Immature natural killer cell (primary cell): ENCODE data around the gene CCDC134. TPM values are rescaled to one million over a fixed set of nuclear protein-coding genes. Genes with fewer than 3 reads are reported as not detected.

Experiments
- DNase-seq, 3 donors: peaks; one replicate each; pipeline ENCODE4 v3.0.0; 2022; ENCODE audit warnings: mixed read lengths in 1 of 3
- H3K27ac Mint-ChIP-seq, 6 donors: one replicate each; pipeline ENCODE4 v1.8.0; 2020; ENCODE audit warnings: mixed read lengths in 6 of 6, mild to moderate bottlenecking in 5 of 6, inconsistent platforms in 4 of 6, moderate library complexity in 3 of 6
- H3K27me3 Mint-ChIP-seq, 3 donors: one replicate each; pipeline ENCODE4 v1.8.0; 2020 to 2021; ENCODE audit warnings: low read depth in 3 of 3, mild to moderate bottlenecking in 3 of 3, mixed read lengths in 3 of 3, moderate library complexity in 3 of 3, inconsistent platforms in 1 of 3
- H3K36me3 Mint-ChIP-seq, 3 donors: one replicate each; pipeline ENCODE4 v1.8.0; 2020; ENCODE audit warnings: mixed read lengths in 3 of 3, inconsistent platforms in 2 of 3, mild to moderate bottlenecking in 2 of 3
- H3K4me1 Mint-ChIP-seq, 2 donors: one replicate each; pipeline ENCODE4 v1.8.0; 2020; ENCODE audit warnings: inconsistent platforms in 2 of 2, mild to moderate bottlenecking in 2 of 2, mixed read lengths in 2 of 2, moderate library complexity in 1 of 2
- H3K4me3 Mint-ChIP-seq, 5 donors: one replicate each; pipeline ENCODE4 v1.8.0; 2020; ENCODE audit warnings: mild to moderate bottlenecking in 5 of 5, mixed read lengths in 5 of 5, inconsistent platforms in 3 of 5, moderate library complexity in 3 of 5
- H3K9me3 Mint-ChIP-seq, 6 donors: one replicate each; pipeline ENCODE4 v1.8.0; 2020; ENCODE audit warnings: mild to moderate bottlenecking in 6 of 6, mixed read lengths in 6 of 6, inconsistent platforms in 4 of 6, moderate library complexity in 3 of 6
- polyA plus RNA-seq, 3 donors: library from polyadenylated mRNA; unstranded; fragments of 300-500 nt; fragmentation: Illumina TruSeq; gene quantifications; one replicate each; pipeline ENCODE4 v1.2.3, GENCODE V29; 2021

The CCDC134 gene
- polyA plus RNA-seq, 3 donors from 2014 or later: 1.8 to 6.6 (median 4.2) TPM

GRCh38 chr22:41870786-41871185 is 70.3 kb downstream of the CCDC134 start:
- Mint-ChIP-seq H3K27me3 (no peaks in the 10 kb centered on the region), H3K4me1 (peaks cover 4 to 8% of the 10 kb centered on the region in 2 donors), H3K9me3 (no peaks in the 10 kb centered on the region), H3K4me3 (no peak overlapping the region), H3K36me3 (peaks cover 12 to 42% (median 17%) of the 10 kb centered on the region in 3 donors), H3K27ac (peak overlapping the region in 1 of 6 donors; percentile 49)
- no peak for DNase-seq

- Mint-ChIP-seq H3K36me3 (peaks cover 24 to 52% (median 30%) of the 10 kb centered on the region in 3 donors), H3K4me1 (peaks cover 4 to 8% of the 10 kb centered on the region in 2 donors), H3K27ac (peak overlapping the region; percentile 53 to 79 (median 64)), H3K9me3 (no peaks in the 10 kb centered on the region), H3K27me3 (no peaks in the 10 kb centered on the region), H3K4me3 (peak overlapping the region in 1 of 5 donors; percentile 9)
- DNase-seq: peak; percentile 34 to 43 (median 42)
Measured at GRCh38 chr22:41873391-41873790, 72.9 kb downstream of the CCDC134 start.

- Mint-ChIP-seq H3K27me3 (no peaks in the 10 kb centered on the region), H3K4me1 (peaks cover 4 to 8% of the 10 kb centered on the region in 2 donors), H3K9me3 (no peaks in the 10 kb centered on the region), H3K36me3 (peaks cover 26 to 59% (median 32%) of the 10 kb centered on the region in 3 donors), H3K4me3 (no peak overlapping the region), H3K27ac (peak overlapping the region in 2 of 6 donors; percentile 34 to 61)
- no peak for DNase-seq
Measured at GRCh38 chr22:41874090-41874489, 73.6 kb downstream of the CCDC134 start.

- Mint-ChIP-seq H3K27me3 (no peaks in the 10 kb centered on the region), H3K27ac (no peak overlapping the region), H3K9me3 (no peaks in the 10 kb centered on the region), H3K4me3 (no peak overlapping the region), H3K4me1 (peaks cover 4 to 8% of the 10 kb centered on the region in 2 donors), H3K36me3 (peaks cover 25 to 62% (median 30%) of the 10 kb centered on the region in 3 donors)
- DNase-seq: no peak
Measured at GRCh38 chr22:41875531-41876270, 75.2 kb downstream of the CCDC134 start.

Other genes with a start within 250 kb of the CCDC134 start
- gene CSDC2, start 239.7 kb upstream of the CCDC134 start, polyA plus RNA-seq: not detected
- gene PMM1, start 210.8 kb upstream of the CCDC134 start, polyA plus RNA-seq: 10 to 100 TPM; 24.1 to 31.6 (median 24.4) TPM
- gene DESI1, start 179.6 kb upstream of the CCDC134 start, polyA plus RNA-seq: 10 to 100 TPM; 10.4 to 18.6 (median 11.4) TPM
- gene XRCC6, start 179.4 kb upstream of the CCDC134 start, polyA plus RNA-seq: 100 to 1,000 TPM; 351 to 473 (median 385) TPM
- 100 to 1,000 TPM; 190 to 209 (median 192) TPM for gene SNU13, start 111.8 kb upstream of the CCDC134 start, polyA plus RNA-seq
- 100 to 1,000 TPM; 122 to 250 (median 178) TPM for gene MEI1, start 101.2 kb upstream of the CCDC134 start, polyA plus RNA-seq
- 10 to 100 TPM; 16.9 to 40.3 (median 22.9) TPM for gene SREBF2, start 32.4 kb downstream of the CCDC134 start, polyA plus RNA-seq
- gene SHISA8, start 114.4 kb downstream of the CCDC134 start, polyA plus RNA-seq: not detected
- not detected for gene TNFRSF13C, start 126.1 kb downstream of the CCDC134 start, polyA plus RNA-seq
- gene CENPM, start 146.5 kb downstream of the CCDC134 start, polyA plus RNA-seq: 1 to 10 TPM; 4.3 to 9.3 (median 5.5) TPM
- not detected for gene SEPTIN3, start 168.8 kb downstream of the CCDC134 start, polyA plus RNA-seq
- gene WBP2NL, start 198.1 kb downstream of the CCDC134 start, polyA plus RNA-seq: under 1 TPM in 2 of 3 donors, not detected in 1; 0.16 to 0.62 TPM